Measurements from ENCODE around the gene SI. TPM values are rescaled to one million over a fixed set of nuclear protein-coding genes. Genes with fewer than 3 reads are reported as not detected.

The SI gene
- total RNA-seq, 1 donor from 2014 or later = not detected

- Histone ChIP-seq H3K9ac (ENCODE audit: low read length) (no peak overlapping the region), H2AFZ (ENCODE audit: low read depth, low read length) (no peak overlapping the region), H3K4me3 (ENCODE audit: insufficient read depth, low read depth, low read length) (no peak overlapping the region), H3K79me2 (ENCODE audit: insufficient read depth, low read length) (no peaks in the 10 kb centered on the region), H3K27ac (ENCODE audit: low read depth, low read length) (no peak overlapping the region), H3K36me3 (ENCODE audit: insufficient read depth, low read length) (no peaks in the 10 kb centered on the region), H3K27me3 (ENCODE audit: insufficient read depth, low read length) (no peaks in the 10 kb centered on the region), H3K4me2 (ENCODE audit: low read length) (no peak overlapping the region), H3K9me3 (ENCODE audit: insufficient read depth, low read depth, low read length) (no peaks in the 10 kb centered on the region), H4K20me1 (ENCODE audit: insufficient read depth, low read length) (no peaks in the 10 kb centered on the region), H3K4me1 (ENCODE audit: insufficient read depth, low read length) (no peaks in the 10 kb centered on the region)
- Mint-ChIP-seq H3K4me1 (ENCODE audit: low read depth, unreplicated experiment) (no peaks in the 10 kb centered on the region), H3K9me3 (ENCODE audit: unreplicated experiment) (no peaks in the 10 kb centered on the region), H3K4me3 (ENCODE audit: unreplicated experiment) (no peak overlapping the region), H3K27ac (ENCODE audit: unreplicated experiment) (no peak overlapping the region), H3K36me3 (ENCODE audit: low read depth, unreplicated experiment) (no peaks in the 10 kb centered on the region), H3K27me3 (ENCODE audit: low read depth, unreplicated experiment) (no peaks in the 10 kb centered on the region)
- no peak for DNase-seq (ENCODE audit: low read depth)
- no peak for FAIRE-seq
- TF ChIP-seq EZH2 (IDR thresholded peaks at IDR 0.05; ENCODE audit: insufficient read depth, low read length) (no peak), CTCF (IDR thresholded peaks at IDR 0.05; ENCODE audit: insufficient read depth, low read depth, low read length) (no peak)
Observed at GRCh38 chr3:165081183-165081582, 2.9 kb upstream of the SI start.

GRCh38 chr3:165075695-165076094, 2.6 kb downstream of the SI start:
- no peaks in the 10 kb centered on the region for H3K9me3 ChIP-seq (ENCODE audit: insufficient read depth, low read depth, low read length)
- no peaks in the 10 kb centered on the region for H3K36me3 Mint-ChIP-seq (ENCODE audit: low read depth, unreplicated experiment)
- no peaks in the 10 kb centered on the region for H3K9me3 Mint-ChIP-seq (ENCODE audit: unreplicated experiment)
- H3K4me1 ChIP-seq (ENCODE audit: insufficient read depth, low read length) = no peaks in the 10 kb centered on the region
- no peaks in the 10 kb centered on the region for H3K27me3 ChIP-seq (ENCODE audit: insufficient read depth, low read length)
- no peak overlapping the region for H3K4me3 Mint-ChIP-seq (ENCODE audit: unreplicated experiment)
- no peaks in the 10 kb centered on the region for H3K36me3 ChIP-seq (ENCODE audit: insufficient read depth, low read length)
- no peak overlapping the region for H3K4me3 ChIP-seq (ENCODE audit: insufficient read depth, low read depth, low read length)
- H3K79me2 ChIP-seq (ENCODE audit: insufficient read depth, low read length) = no peaks in the 10 kb centered on the region
- no peak overlapping the region for H3K4me2 ChIP-seq (ENCODE audit: low read length)
- DNase-seq (ENCODE audit: low read depth) (no peak), FAIRE-seq (no peak)
- no peak for TF ChIP-seq EZH2 (IDR thresholded peaks at IDR 0.05; ENCODE audit: insufficient read depth, low read length)
- TF ChIP-seq CTCF (IDR thresholded peaks at IDR 0.05; ENCODE audit: insufficient read depth, low read depth, low read length) = no peak
- no peaks in the 10 kb centered on the region for H4K20me1 ChIP-seq (ENCODE audit: insufficient read depth, low read length)
- no peak overlapping the region for H2AFZ ChIP-seq (ENCODE audit: low read depth, low read length)
- H3K9ac ChIP-seq (ENCODE audit: low read length) = no peak overlapping the region
- no peaks in the 10 kb centered on the region for H3K27me3 Mint-ChIP-seq (ENCODE audit: low read depth, unreplicated experiment)
- H3K27ac Mint-ChIP-seq (ENCODE audit: unreplicated experiment) = no peak overlapping the region
- H3K27ac ChIP-seq (ENCODE audit: low read depth, low read length) = no peak overlapping the region
- no peaks in the 10 kb centered on the region for H3K4me1 Mint-ChIP-seq (ENCODE audit: low read depth, unreplicated experiment)

- DNase-seq (ENCODE audit: low read depth) (no peak), FAIRE-seq (no peak)
- Histone ChIP-seq H3K9me3 (ENCODE audit: insufficient read depth, low read depth, low read length) (no peaks in the 10 kb centered on the region), H3K4me3 (ENCODE audit: insufficient read depth, low read depth, low read length) (no peak overlapping the region), H3K79me2 (ENCODE audit: insufficient read depth, low read length) (no peaks in the 10 kb centered on the region), H3K27ac (ENCODE audit: low read depth, low read length) (no peak overlapping the region), H2AFZ (ENCODE audit: low read depth, low read length) (no peak overlapping the region), H4K20me1 (ENCODE audit: insufficient read depth, low read length) (no peaks in the 10 kb centered on the region), H3K4me2 (ENCODE audit: low read length) (no peak overlapping the region), H3K4me1 (ENCODE audit: insufficient read depth, low read length) (no peaks in the 10 kb centered on the region), H3K27me3 (ENCODE audit: insufficient read depth, low read length) (no peaks in the 10 kb centered on the region), H3K36me3 (ENCODE audit: insufficient read depth, low read length) (no peaks in the 10 kb centered on the region), H3K9ac (ENCODE audit: low read length) (no peak overlapping the region)
- H3K9me3 Mint-ChIP-seq (ENCODE audit: unreplicated experiment) = no peaks in the 10 kb centered on the region
- TF ChIP-seq EZH2 (IDR thresholded peaks at IDR 0.05; ENCODE audit: insufficient read depth, low read length) = no peak
- TF ChIP-seq CTCF (IDR thresholded peaks at IDR 0.05; ENCODE audit: insufficient read depth, low read depth, low read length) = no peak
- no peak overlapping the region for H3K27ac Mint-ChIP-seq (ENCODE audit: unreplicated experiment)
- no peaks in the 10 kb centered on the region for H3K36me3 Mint-ChIP-seq (ENCODE audit: low read depth, unreplicated experiment)
- H3K4me1 Mint-ChIP-seq (ENCODE audit: low read depth, unreplicated experiment) = no peaks in the 10 kb centered on the region
- no peak overlapping the region for H3K4me3 Mint-ChIP-seq (ENCODE audit: unreplicated experiment)
- no peaks in the 10 kb centered on the region for H3K27me3 Mint-ChIP-seq (ENCODE audit: low read depth, unreplicated experiment)
Observed at GRCh38 chr3:165070682-165071081, 7.6 kb downstream of the SI start.

Data from astrocyte (in vitro differentiated cells and primary cell).